ENCODE results near the gene EHBP1L1. TPM values are rescaled to one million over a fixed set of nuclear protein-coding genes. Genes with fewer than 3 reads are reported as not detected.
A peak's percentile ranks its signal among the peaks of the same experiment; 100 is the strongest.

EHBP1L1 gene
- total RNA-seq, 2 donors from 2014 or later: 20.5 to 85.3 TPM

- no peak for DNase-seq (ENCODE audit: low spot score)
- Histone ChIP-seq H3K27ac (no peak overlapping the region), H3K4me1 (peaks cover 0 to 23% of the 10 kb centered on the region in 2 donors), H3K27me3 (no peaks in the 10 kb centered on the region), H3K9me3 (no peaks in the 10 kb centered on the region), H3K36me3 (peaks cover 36% of the 10 kb centered on the region), H3K4me3 (no peak overlapping the region)
- no peak for TF ChIP-seq CTCF (IDR thresholded peaks at IDR 0.05)
Observed at GRCh38 chr11:65538232-65538914, 37.5 kb upstream of the EHBP1L1 start.

GRCh38 chr11:65538915-65539743 is 36.7 kb upstream of the EHBP1L1 start:
- no peaks in the 10 kb centered on the region for H3K27me3 ChIP-seq
- peaks cover 35% of the 10 kb centered on the region for H3K36me3 ChIP-seq
- DNase-seq (ENCODE audit: low spot score): no peak
- H3K4me1 ChIP-seq: peaks cover 0 to 23% of the 10 kb centered on the region in 2 donors
- H3K27ac ChIP-seq: peak overlapping the region; percentile 87 to 90
- H3K4me3 ChIP-seq: peak overlapping the region in 1 of 2 donors; percentile 51
- no peak for TF ChIP-seq CTCF (IDR thresholded peaks at IDR 0.05)
- H3K9me3 ChIP-seq: no peaks in the 10 kb centered on the region

- peak overlapping the region; percentile 35 to 51 for H3K4me3 ChIP-seq
- H3K9me3 ChIP-seq: no peaks in the 10 kb centered on the region
- no peak for DNase-seq (ENCODE audit: low spot score)
- no peaks in the 10 kb centered on the region for H3K27me3 ChIP-seq
- peak in 1 of 2 donors; percentile 77 for TF ChIP-seq CTCF (IDR thresholded peaks at IDR 0.05)
- peak overlapping the region; percentile 87 to 90 for H3K27ac ChIP-seq
- H3K36me3 ChIP-seq: peaks cover 35% of the 10 kb centered on the region
- H3K4me1 ChIP-seq: peaks cover 0 to 23% of the 10 kb centered on the region in 2 donors
Observed at GRCh38 chr11:65539744-65540289, 36.0 kb upstream of the EHBP1L1 start.

GRCh38 chr11:65540290-65541092 is 35.4 kb upstream of the EHBP1L1 start:
- peak; percentile 88 to 90 for TF ChIP-seq CTCF (IDR thresholded peaks at IDR 0.05)
- Histone ChIP-seq H3K4me3 (peak overlapping the region; percentile 35 to 51), H3K27me3 (no peaks in the 10 kb centered on the region), H3K4me1 (peaks cover 0 to 23% of the 10 kb centered on the region in 2 donors), H3K9me3 (no peaks in the 10 kb centered on the region), H3K27ac (peak overlapping the region; percentile 87 to 90), H3K36me3 (peaks cover 29% of the 10 kb centered on the region)
- DNase-seq (ENCODE audit: low spot score): peak; percentile 93

Data from right atrium auricular region (tissue), 2 donors.